ENCODE data around the gene CAND2.
"Not testable (repeated sequence)": the region's sequence is repeated elsewhere in the genome, so short reads cannot be mapped to it uniquely, and the experiment has no call there.

The CAND2 gene

DNA sequence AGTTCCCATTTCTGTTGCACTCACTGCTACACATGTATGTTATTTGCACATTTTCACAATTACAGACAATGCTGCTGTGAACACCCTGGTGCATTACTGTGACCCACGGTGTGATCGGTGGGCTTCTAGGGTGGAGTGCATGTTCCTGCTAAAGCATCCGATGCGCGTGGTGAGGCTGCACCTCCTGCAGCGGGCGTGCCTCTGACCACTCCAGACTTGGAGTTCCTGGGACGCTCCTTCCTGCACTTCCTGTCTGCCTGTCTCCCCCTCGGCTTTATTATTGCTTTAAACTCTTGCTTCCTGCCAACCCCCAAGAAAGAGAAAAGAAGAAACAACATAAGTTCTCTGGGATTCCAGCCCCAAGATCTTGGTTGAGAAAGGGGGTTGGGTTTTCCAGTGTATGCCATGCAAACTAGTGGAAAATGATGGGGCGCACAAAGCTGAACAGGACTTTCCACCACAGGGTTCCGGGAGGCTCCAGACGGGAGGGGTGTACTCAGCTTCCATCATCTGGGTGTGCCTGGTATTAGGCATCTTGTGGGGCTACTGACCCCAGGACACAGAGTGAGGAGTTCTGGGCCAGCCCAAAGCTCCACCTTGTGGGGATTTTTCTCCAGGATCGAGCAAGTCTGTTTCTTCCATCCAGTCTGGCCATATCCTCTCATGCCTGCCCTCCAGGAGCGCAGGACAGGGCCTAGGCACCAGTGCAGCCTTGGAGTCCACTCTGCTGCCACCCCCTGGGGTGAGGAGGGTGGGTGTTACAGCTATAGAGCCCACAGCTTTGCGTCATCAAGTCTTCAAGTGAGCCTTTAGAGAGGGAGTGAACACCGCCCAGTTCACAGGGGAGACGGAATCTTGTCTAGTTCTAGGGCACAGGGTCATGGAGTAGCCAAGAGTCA is 33.7 kb downstream of the CAND2 start:
- DNase-seq (ENCODE audit: low spot score) (no peak), FAIRE-seq (no peak)

DNA sequence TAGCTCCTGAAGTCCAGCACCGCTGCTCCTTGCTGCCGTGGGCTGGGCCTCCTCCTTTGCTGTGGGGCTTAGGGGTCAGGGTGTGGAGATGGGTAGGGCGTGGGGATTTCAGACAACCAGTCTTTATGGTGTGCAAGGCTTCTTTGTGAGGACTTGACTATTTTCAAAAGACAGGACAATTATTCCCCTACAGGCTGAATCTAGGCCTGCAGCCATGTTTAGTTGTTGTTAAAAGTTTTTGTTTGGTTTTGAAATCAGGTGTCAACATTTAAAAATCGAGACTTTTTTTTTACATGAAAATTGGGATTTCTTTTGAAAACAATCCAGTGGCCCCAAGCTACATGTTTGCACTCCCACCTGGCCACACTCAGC is 34.3 kb downstream of the CAND2 start:
- DNase-seq (ENCODE audit: low spot score) (no peak), FAIRE-seq (no peak)

DNA sequence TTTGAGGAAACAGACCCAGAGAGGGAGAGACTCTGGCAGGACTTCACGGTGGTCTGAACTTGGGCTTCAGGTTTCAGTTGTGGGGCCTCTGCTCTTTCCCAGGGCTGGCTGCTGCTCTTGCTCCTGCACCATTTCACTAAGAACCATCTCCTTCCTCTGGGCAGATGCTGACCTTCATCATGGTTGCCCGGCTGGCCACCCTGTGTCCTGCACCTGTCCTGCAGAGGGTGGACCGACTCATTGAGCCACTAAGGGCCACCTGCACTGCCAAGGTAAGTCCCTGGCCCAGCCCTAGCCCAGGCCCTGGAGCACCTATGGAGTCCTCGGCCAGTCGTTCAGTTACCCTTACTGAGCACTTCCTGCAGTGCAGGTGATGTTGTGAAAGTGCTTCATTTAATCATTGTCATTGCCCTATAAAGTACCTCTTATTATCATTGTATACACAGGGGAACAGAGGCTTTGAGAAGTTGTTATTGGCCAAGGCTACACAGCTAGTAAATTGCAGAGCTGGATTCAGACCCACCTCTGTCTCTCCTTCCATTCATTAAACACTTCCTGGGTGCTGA is 34.9 kb downstream of the CAND2 start:
- DNase-seq (ENCODE audit: low spot score) (no peak), FAIRE-seq (no peak)

DNA sequence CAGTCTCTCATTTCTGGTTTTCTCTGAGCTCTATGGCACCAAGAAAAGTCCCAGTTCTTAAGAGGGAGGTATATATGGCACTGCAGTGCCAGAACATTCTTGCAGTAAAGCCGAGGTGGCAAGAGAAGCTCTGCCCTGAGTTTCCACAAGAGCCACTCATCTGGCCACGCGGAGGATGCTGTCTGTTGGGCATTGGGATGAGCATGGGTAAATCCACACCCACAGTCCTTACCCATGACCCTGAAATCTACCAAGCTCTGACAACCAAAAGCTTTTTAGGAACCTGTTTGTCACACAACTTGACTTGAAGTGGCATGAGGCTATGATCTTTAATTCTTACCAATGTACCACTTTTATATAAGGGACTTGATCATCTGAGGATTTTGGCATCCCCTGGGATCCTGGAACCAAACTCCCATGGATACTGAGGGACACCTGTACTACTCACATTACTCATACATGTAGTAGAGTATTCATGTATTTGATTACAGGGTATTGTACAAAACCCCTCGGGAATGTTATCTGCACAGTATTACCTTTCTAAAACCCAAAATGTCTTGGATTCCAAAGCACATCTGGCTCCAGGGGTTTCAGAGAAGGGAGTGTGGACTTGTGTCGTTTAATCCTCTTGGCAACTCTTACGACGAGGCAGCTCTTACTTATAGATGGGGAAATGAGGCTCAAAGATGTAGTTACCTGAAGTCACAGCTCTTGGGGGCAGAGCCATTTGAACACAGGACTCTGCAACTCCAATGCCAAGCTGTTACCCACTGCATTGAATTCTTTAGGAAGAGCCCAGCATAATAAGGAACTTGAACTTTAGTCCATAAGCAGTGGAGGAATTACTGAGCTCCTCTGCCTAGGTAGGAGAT is 36.1 kb downstream of the CAND2 start:
- FAIRE-seq (no peak), DNase-seq (ENCODE audit: low spot score) (no peak)

DNA sequence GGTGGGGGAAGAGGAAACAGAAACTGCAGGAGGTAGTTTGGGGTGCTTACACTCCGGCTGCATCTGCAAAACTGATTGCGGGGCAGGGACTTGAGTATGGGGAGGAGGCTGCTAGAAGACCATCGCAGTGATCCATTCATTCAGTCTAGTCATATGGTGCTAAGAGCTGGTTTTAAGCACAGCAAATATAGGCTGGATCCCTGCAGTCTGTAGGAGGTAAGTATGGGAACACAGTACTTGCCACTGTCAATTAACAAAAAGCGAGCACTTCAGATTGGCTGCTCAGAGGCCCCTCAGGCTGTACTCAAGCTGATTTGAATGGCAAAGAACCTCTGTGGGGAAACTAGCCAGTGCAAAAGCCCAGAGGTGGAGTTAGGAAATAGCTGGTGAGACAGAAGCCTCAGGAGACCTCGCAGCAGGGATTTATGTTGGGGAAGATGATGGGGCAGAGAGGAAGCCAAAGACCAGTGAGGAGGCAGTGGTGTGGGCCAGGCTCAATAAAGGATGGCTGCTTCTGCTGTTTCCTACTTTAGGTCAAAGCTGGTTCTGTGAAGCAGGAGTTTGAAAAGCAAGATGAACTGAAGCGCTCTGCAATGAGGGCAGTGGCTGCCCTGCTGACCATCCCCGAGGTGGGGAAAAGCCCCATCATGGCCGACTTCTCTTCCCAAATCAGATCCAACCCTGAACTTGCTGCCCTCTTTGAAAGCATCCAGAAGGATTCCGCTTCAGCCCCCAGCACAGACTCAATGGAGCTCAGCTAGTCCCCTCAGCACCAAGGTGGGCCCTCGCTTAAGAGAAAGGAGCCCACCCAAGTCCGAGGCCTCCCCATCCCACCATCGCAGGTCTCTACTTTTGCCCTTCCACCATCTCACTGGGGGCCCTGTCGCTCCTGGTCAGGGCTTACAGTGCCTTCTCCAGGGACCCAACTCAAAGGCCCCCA is 37.0 kb downstream of the CAND2 start:
- DNase-seq (ENCODE audit: low spot score) (no peak), FAIRE-seq (no peak)

DNA sequence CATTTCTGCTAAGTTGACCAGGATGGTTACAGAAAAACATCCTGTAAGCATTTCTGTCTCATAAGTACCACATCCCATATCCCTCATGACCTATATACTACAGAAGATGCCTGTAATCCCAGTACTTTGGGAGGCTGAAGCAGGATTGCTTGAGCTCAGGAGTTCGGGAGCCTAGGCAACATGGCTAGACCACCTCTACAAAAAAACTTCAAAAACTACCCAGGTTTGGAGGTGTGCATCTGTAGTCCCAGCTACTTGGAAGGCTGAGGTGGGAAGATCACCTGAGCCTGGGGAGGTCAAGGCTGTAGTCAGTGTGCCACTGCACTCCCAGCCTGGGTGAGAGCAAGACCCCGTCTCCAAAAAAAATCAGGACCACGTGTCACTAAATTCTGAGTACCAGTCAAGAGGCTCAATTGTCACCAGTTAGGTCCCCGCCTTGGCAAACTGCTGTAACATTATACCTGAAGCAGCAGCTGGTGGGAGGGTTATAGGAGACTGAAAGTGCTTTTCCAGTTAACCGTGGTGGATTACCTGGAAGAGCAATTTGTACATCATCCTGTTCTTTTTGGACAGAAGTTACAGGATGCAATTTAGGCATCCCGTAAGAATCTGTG is 38.7 kb downstream of the CAND2 start:
- no peak for FAIRE-seq

DNA sequence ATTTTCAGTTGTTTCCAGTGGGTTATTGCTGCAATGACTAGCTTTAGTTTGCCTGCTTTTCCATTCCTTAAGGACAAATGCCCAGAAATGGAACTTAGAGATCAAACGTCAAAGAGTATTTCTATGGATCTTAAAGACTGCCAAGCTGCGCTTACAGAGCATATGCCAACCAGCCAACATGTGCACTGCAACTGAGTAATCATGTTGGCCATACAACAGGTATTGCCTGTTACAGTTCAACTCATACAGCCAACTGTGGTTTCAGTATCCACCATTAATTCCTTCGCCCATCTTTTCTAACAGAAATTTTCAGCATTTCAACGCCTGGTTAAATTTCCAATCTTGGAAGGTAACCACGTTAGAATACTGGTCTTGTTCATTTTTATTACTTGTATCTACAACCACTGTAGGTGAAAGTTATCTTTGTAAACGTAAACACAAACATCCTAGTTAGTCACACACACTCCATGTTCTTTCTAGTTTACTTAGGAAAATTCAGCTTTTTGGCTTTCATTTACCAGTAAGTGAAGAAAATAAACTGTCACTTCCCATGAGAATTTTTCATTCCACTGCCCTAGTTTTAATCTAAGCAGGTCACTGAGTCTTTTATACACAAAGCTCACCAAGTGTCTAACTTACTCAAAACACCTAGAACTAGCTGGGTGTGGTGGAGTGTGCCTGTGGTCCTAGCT is 41.0 kb downstream of the CAND2 start:
- FAIRE-seq: no peak
- DNase-seq (ENCODE audit: low spot score): no peak

More for the DNA sequence above, 38.7 kb downstream of the CAND2 start:
- DNase-seq (ENCODE audit: low spot score): no peak

DNA sequence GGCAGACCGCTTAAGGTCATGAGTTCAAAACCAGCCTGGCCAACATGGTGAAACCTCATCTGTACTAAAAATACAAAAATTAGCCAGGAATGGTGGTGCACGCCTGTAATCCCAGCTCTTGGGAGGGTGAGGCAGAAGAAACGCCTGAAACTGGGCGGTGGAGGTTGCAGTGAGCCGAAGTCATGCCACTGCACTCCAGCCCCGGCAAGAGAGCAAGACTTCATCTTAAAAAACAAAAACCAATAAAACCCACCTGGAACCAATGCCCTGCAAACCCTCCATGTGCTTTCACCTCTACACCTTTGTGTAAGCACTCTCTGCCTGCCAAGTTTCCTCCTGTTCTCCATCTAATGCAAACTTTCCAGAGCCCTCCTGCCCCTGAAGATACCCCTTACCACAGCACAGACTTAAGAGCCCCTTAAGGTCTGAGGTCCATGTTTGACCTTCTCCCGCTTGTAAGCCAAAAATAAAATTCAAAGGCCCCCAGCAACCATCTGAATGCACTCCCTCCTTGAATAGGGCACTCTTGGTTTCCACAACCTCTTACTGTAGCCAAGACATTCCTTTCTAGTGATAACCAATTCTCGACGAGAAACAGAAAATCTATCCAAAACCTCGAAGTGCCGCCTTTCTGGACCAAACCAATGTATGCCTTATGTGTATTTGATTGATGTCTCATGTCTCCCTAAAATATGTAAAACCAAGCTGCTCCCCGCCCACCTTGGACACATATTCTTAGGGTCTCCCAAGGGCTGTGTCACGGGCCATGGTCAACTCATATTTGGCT is 41.9 kb downstream of the CAND2 start:
- DNase-seq (ENCODE audit: low spot score) (no peak), FAIRE-seq (no peak)

DNA sequence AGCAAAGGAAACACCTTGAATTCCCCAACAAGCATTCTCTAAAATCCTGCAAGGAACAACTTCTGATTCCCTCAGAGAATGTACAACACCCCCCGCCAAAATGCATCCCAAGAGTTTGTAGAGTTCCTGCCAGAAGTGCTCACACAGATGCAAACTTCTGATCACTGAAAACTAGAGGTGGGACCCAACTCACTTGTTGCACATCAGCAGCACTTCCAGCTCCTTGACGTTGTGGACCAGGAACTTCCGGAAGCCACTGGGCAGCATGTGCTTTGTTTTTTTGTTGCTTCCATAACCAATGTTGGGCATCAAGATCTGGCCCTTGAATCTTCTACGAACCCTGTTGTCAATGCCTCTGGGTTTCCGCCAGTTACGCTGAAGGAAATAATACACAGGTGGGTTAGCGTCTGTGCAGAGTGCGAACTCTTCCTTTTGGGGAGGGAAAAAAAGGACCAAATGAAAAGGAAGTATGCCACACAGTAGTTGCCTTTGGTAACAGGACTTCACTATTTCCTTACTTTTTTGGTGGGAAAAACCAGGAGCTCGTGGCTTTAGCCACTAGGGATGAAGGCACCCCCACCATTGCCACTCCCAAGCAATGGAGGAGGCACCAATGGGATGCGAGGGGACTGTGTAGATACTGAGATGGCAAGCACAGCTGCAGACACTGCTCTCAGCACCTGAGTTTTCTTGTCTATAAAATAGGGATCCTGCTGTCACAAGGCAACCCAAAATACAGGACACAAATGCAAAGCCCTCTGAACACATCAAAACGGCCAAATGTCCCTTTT is 42.9 kb downstream of the CAND2 start:
- FAIRE-seq (no peak), DNase-seq (ENCODE audit: low spot score) (no peak)

DNA sequence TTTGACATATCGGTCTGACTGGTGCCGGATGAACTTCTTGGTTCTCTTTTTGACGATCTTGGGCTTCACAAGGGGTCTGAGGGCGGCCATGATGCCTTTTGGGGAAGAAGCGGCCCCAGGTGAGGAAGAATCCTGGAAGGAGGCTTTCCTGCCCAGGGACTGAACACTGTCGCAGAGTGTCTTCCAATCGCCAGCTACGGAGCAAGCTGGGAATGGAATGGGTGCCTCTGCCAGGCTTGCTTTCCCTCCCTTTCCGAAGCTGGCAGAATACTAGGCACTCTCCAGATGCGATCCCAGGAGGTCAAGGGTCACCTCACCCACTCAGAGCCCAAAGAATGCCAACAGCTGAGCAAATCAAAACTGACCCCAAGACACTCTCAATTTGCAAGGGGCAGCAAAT is 43.7 kb downstream of the CAND2 start:
- not testable (repeated sequence) for DNase-seq (ENCODE audit: low spot score); FAIRE-seq

DNA sequence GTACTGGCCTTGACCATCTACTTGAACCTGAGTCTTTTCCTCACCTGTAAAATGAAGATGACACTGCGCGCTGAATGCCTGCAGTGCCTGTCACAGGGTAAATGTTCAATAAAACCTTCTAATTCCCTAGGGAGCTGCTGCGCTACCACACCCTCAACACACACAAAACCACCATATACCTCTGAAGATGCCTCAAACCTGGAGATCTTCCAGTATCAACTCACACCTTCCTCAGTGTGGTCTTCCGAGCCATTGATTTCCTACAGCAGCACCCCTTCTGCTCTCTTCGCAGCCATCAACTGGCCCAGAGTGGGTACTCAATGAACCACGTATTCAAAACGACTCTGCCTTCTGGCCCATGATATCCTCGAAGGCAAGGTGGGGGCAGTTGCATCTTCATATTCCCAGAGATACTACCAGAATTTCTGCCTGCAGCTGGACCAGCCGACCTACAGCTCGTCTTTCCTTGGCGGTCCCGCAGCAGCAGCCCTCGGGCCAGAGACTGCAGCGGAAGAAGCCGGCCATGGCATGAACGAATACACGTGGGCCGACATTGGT is 44.2 kb downstream of the CAND2 start:
- FAIRE-seq (no peak), DNase-seq (ENCODE audit: low spot score) (peak; percentile 32)

DNA sequence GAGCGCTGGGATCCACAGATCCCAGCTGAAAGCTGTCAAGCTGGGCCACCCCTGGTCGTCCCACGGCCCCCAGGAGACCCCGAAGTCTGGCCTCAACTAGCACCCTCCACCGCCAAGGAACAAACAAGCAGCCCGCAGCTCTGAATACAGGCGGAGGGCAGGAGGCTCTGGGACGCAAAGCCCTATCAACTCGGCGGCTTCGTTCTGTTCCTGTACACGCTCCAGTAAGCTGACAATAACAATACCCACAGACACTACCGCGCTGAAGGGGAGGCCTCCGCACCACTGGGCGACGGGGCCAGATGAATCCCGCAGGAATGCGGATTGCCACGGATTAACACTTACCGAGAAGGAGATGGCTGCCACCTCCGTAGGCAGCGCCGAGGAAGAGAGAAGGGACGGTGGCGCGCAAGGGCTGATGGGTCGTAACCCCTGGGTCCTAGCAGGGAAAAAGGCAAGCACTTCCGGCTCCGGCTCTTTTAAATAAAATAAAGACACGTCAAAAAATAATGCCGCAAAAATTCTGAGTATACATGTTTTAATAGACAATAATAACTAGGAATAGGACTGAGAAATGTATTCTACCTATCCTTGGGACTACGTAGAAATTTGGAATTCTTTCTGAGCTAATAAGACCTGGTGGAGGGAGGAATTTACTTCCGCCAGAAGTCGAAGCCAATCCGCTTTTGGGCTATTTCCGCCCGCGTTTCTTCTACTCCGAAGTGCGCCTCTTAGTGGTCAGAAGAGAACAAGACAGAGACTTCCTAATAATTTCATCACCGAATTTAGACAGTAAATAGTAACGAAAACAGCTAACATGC is 44.9 kb downstream of the CAND2 start, which contains the start of gene RPL32:
TSS of gene RPL32 (minus strand) at position 417 of the 821 bp plus-strand sequence. CDS start 1,328 bp downstream, outside the sequence.
- DNase-seq (ENCODE audit: low spot score): peak; percentile 87
- FAIRE-seq: no peak

DNA sequence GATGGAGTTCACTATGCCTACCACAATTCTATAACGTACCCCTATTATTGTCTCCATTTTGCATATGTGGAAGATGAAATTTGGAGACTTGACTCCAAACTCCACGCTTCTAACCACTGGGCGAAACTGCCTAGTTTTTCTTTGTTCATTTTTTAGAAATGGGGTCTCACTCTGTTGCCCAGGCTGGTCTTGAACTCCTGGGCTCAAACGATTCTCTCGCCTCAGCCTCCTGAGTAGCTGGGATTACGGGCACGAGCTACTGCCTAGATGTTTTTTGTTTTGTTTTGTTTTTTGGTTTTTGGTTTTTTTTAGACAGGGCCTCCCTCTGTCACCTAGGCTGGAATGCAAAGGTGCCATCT is 45.5 kb downstream of the CAND2 start:
- FAIRE-seq (no peak), DNase-seq (ENCODE audit: low spot score) (no peak)

DNA sequence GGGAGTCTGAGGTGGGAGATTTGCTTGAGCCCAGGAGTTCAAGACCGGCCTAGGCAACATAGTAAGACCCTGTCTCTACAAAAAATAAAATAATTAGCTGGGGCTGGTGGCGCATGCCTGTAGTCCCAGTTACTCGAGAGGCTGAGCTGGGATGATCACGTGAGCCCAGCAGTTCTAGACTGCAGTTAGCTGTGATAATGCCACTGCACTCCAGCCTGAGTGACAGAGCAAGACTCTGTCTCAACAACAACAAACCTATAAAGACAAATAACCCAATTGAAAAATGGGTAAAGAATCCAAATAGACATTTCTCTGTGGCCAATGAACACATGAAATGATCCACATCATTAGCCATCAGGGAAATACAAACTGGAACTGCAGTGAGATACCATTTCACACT is 46.0 kb downstream of the CAND2 start:
- FAIRE-seq: no peak
- DNase-seq (ENCODE audit: low spot score): no peak

DNA sequence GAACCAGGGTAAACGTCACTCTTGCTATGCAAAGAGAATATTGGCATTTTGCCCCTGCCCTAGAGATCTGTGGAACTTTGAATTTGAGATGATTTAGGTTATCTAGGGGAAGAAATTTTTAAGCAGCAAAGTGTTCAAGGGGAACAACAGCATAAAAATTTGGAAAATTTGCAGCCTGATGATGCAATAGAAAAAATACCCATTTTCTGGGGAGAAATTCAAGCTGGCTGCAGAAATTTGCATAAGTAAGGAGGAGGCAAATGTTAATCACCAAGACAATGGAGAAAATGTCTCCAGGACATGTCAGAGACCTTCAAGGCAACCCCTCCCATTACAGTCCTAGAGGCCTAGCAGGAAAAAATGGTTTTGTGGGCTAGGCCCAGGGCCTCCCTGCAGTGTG is 49.3 kb downstream of the CAND2 start:
- no peak for FAIRE-seq
- no peak for DNase-seq (ENCODE audit: low spot score)

DNA sequence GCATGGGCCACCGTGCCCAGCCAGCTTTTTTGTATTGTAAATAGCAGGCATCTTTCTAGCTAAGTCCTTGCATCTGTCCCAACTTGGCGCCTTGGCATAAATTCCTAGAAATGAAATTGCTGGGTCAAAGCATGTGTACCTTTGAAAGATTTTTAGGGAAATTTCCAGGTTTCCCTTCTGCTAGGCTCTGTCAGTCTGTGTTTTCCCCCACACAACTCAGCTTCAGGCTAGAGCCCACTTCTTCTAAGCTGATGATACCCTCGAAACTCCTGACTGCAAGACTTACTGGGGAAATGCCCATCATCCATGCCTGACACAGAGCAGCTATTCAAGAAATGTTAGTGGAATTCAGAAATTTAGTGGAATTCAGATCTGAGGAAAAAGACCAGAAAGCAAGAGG is 55.7 kb downstream of the CAND2 start:
- no peak for FAIRE-seq
- DNase-seq (ENCODE audit: low spot score): no peak

DNA sequence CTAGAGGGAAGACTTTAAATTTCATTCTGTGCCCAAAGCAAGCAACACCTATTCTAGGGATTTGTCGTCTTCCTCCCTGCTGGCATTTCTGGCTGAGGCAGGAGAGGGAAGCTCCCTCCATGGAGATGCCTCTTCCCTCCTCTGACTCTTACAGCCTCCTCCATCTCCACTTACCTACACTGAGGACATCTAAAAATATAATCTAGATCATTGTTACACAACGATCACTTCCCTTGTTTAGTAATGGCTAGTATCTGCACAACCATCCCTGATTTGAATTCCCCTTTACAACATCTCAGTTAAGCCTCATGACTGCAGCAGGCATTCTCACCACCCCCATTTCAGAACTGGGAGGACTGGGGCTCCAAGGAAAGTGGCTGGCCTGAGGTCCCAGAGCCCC is 57.4 kb downstream of the CAND2 start:
- not testable (repeated sequence) for FAIRE-seq; DNase-seq (ENCODE audit: low spot score)
